Stimulated activated CD4-positive, alpha-beta T cell treated with anti-CD3 and anti-CD28 coated beads, Interleukin-1b, Interleukin-23, amount 100 ng/mL, for 1 hour (primary cell): Measurements from ENCODE around the gene MAGI2.

ENCODE experiments used
- DNase-seq, 2 donors: peaks; one replicate each; pipeline ENCODE4 v3.0.0-alpha.2; 2020; ENCODE audit warnings: low read depth in 2 of 2

The MAGI2 gene

GRCh38 chr7:78742694-78743093 lies 710.8 kb downstream of the MAGI2 start:
- no peak for DNase-seq

DNA sequence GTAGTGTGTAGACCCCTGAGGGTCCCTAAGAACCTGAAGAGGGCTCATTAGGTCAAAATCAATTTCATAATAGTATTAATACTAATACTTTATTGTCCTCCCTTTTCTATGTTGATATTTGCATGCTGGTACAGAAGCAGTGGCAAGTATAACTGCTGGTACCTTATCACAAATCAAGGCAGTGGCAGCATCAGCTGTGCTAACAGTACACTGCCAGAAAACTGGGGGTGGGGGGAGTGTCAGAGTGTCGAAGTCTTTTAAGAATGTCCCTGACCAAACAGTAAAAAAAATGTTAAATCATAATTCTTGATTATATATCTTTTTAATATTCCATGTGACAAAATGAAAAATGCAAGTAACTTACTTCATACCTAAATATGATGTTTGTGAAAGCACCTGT lies 716.9 kb downstream of the MAGI2 start:
- DNase-seq, result no peak

GRCh38 chr7:78734626-78735025 lies 718.8 kb downstream of the MAGI2 start:
- DNase-seq, result no peak

GRCh38 chr7:78720066-78720465 lies 733.4 kb downstream of the MAGI2 start:
- no peak for DNase-seq

GRCh38 chr7:78718212-78718611 lies 735.3 kb downstream of the MAGI2 start:
- no peak for DNase-seq

- no peak for DNase-seq
Observed at GRCh38 chr7:78716876-78717275, 736.6 kb downstream of the MAGI2 start.

DNA sequence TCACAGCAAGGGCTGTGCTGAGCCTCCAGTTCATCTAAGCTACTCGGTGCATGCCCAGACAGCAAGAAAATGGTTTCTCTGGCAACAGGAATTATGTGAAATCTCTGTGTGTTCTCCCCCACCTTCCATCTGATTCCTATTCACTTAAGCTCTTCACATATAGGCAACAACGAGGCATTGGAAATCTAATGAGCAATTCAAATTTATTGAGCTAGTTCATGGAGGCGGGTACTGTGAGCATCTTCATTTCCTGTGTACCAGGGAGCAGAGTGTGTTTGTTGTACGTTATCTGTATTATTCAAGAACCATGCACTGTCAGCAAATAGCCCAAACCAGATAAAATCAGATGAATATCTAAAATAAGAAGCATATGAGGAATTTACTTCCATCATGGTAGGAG lies 739.1 kb downstream of the MAGI2 start:
- no peak for DNase-seq

DNA sequence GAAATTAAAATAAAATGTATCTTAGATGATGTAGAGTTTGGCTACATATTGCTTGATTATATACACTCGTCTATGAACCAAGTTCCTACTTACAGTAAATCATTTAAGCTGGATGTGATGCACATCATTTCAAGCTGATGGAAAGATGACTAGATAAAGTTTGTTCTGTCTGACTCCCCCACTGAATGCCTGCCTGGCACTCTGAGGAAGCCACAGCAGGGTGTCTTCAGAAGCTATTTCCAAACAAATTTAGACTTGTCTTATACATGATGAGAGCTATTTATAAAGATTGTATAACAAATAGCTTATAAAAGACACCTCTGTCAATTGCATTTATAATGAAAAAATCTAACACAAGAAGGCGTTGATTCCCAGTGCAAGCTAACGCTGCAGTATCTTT lies 741.4 kb downstream of the MAGI2 start:
- no peak for DNase-seq

DNA sequence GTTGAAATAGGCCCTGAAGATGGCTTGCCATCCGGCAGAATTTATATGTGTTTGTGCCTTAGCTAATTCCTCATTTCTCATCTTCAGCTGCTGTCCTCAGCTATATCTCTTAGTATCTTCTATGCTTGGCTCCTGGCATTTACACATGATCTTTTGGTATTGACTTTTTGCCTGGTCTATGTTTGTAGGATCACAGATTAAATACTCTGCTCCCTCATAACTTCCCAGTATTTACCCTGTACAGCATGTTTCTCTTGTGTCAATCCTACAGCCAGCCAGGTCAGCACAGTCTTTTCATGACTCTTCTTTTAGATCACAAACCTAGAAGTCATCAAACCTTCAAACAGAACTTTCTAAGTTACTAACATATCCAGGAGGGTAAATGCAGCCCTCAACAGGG lies 743.8 kb downstream of the MAGI2 start:
- no peak for DNase-seq

GRCh38 chr7:78704504-78704903 lies 749.0 kb downstream of the MAGI2 start:
- no peak for DNase-seq

- no peak for DNase-seq
Observed at GRCh38 chr7:78703391-78703790, 750.1 kb downstream of the MAGI2 start.

DNA sequence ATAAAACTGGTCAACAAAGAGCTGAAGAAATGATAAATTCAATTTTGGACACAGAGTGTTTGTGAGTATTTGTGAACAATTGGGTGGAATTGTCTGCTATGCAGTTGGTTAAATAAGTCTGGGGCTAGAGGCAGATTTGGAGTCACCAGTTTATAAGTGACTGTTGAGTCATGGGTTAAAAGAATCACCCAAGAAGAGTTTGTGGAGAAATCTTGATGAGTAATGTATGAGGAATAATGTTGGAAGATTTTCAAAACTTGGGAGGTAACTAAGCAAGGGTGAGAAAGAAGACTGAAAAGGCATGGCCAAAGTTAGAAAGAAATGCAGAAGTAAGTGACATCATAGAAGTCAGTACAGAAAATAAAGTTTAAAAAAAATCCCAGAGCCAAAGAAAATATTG lies 750.7 kb downstream of the MAGI2 start:
- DNase-seq, result no peak

DNA sequence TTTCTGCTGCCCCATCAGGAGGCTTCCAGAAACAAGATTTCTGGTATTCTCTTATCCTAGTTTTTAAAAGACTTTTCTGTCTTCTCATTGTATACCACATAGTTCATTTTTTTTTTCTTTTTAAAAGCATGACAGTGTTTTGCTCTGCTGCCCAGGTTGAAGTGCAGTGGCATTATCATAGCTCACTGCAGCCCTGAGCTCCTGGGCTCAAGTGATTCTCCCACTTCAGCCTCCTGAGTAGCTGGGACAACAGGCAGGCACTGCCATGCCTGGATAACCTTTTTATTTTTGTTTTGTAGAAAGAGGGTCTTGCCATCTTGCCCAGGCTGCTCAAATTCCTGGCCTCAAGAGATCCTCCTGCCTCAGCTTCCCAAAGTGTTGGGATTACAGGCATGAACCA lies 757.6 kb downstream of the MAGI2 start:
- DNase-seq, result no peak

DNA sequence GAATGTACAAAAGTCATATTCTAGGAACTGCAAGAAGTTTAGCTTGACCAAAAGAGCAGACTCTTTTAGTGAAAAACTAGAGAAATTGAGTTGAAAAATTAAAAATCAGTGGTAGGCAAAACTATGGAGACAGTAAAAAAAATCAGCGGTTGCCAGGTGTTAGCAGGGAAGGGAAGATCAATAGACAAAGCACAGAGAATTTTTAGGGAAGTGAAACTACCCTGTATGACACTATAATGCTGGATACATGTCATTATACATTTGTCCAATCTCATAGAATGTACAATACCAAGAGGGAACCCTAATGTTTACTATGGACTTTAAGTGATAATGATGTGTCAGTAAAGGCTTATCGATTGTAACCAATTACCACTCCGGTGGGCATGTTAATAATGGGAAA lies 761.9 kb downstream of the MAGI2 start:
- DNase-seq, result no peak

DNA sequence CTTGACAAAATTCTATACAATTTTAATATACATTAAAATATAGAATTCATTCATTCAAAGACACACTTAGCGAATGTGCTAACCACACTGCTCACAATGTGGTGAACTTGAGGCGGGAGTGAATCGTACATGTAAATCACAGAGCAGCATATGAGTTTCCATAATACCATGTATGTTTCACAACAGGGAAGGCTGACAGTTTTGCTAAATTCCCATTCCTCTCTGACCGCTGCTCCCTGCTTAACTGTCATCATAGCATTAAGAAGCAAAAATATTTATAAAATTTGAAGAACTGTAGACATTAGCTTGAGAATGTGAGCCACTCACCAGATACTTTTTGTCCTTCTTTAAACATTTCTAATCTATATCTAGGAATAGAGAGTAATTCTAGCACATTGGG lies 763.3 kb downstream of the MAGI2 start:
- DNase-seq, result no peak

DNA sequence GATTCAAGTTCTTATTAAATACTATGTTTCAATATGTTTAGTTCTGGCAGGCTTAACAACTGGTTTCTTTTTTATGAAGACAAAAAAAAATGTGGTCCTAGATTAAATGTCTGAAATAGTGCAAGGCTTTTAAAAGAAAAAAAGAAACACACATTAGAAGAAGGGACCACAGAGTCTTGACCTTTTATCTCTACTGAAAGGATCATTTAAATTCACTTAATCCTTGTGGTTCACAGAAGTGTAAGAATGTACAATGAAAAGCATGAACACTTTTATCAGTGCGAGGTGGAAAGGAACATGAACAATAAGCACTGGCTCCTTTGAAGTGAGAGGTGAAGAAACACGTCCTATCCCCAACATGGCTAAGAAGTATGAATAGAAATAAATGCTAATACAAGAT lies 765.1 kb downstream of the MAGI2 start:
- no peak for DNase-seq

DNA sequence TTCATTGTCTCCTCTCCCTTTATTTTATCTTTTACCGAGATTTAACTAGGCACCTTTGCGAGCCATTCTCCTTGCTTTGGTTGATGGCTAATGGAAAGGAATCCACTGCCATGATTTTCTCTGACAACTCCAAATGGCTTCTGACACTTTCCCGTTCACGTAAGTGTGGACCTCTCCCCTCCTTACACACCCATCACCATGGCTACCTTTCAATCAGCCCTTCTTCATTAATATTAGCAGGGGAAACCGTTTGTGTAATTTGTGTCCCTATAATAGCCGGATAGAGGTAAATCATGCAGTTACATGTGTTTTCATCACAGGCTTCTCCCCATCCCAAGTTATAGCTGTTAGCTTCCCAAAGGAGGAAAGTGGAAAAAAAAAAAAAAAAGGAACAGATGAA lies 767.3 kb downstream of the MAGI2 start:
- DNase-seq, result no peak

GRCh38 chr7:78684201-78684600 lies 769.3 kb downstream of the MAGI2 start:
- no peak for DNase-seq

DNA sequence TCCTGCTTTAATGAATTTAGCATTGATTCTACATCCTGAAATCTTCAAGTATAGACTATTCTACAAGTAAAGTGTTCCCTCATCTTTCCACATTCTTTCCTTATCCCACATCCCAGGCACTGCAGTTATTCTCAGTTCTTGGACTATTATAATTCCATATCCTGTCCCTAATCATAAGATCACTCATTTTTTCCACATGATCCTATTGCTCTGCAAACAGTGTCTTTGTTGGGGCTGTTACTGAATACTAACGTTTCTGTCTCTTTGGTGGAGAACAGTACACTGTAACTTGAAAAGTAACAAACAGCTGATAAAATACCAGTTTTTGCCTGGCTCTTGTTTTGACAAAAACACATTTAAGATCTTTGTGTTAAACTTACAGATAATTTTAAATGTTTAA lies 769.9 kb downstream of the MAGI2 start:
- no peak for DNase-seq

- no peak for DNase-seq
Observed at GRCh38 chr7:78679112-78679876, 774.2 kb downstream of the MAGI2 start.

DNA sequence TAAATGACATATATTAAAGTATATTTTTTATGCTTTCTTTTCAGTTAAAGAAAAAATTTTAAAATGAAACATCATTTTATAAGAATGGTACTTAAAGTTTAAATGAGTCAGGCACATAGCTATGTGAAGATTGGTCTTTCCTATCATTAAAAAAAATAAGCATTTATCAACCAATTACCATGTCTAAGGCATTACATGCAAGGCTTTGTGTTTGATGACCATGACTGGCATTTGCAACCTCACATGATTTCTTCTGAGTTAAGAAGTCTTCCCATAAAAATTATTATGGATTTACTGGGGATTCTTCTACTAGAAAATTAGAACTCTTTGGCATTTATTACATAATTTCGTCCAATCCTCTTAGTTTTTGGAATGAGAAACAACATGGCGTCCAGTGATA lies 776.1 kb downstream of the MAGI2 start:
- no peak for DNase-seq

- no peak for DNase-seq
Observed at GRCh38 chr7:78675511-78675910, 778.0 kb downstream of the MAGI2 start.

DNA sequence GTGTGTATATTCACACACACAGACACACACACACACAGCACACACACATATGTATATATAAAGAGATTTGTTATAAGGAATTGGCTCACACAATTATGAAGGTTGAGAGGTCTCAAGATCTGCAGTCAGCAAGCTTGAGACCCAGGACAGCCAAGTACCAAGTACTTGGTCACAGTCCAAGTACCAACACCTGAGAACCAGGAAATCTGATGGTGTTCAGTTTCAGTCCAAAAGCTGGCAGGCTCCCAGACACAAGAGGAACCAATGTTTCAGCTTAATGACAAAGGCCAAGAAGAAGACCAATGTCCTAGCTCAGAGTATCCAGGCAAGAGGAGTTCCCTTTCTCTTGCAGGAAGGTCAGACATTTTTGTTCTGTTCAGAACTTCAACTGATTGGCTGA lies 780.2 kb downstream of the MAGI2 start:
- no peak for DNase-seq

GRCh38 chr7:78662939-78663338 lies 790.5 kb downstream of the MAGI2 start:
- DNase-seq, result no peak
